IMR-90 (cell line): ENCODE results near the gene WDR54. TPM values are rescaled to one million over a fixed set of nuclear protein-coding genes. Genes with fewer than 3 reads are reported as not detected.

ENCODE experiments used
- ATAC-seq: fragments of 200-7000 bp; cut with Tn5 transposase; 2 replicates; pipeline ENCODE4 v1.9.1; 2020; ENCODE audit warnings: low read depth, mild to moderate bottlenecking, moderate library complexity
- BruUV-seq: library from RNA; stranded (reverse); fragments of 400-500 nt; replicated peaks from 2 replicates; lab custom pipeline; 2021; lab: Mats Ljungman, UMichigan
- CTCF ChIA-PET: fragments of 300-600 bp; formaldehyde crosslinking; extraction: SDS; loops from one replicate; lab custom pipeline; 2021; ENCODE audit warnings: antibody characterized with exemption; lab: Yijun Ruan, JAX
- POLR2A ChIA-PET: fragments of 300-600 bp; sonication (Branson Sonifier 250); formaldehyde crosslinking; loops from one replicate; lab custom pipeline; 2022; ENCODE audit warnings: antibody characterized with exemption; ENCODE audit not compliant: unreplicated experiment; lab: Charles Lee
- DNase-seq: peaks from one replicate; pipeline ENCODE4 v3.0.0; 2013
- H2AFZ ChIP-seq: replicated peaks from 2 replicates; pipeline ENCODE3; 2013; ENCODE audit warnings: low read length, mild to moderate bottlenecking; ENCODE audit not compliant: poor library complexity
- H2AK5ac ChIP-seq: 2 replicates; pipeline ENCODE4 v1.6.1; 2013; ENCODE audit warnings: low read depth, low read length, inconsistent platforms
- H2AK9ac ChIP-seq: replicated peaks from 2 replicates; pipeline ENCODE3; 2013; ENCODE audit warnings: mild to moderate bottlenecking, low read depth, low read length, moderate library complexity; ENCODE audit not compliant: poor library complexity
- H2BK120ac ChIP-seq: 2 replicates; pipeline ENCODE4 v1.6.1; 2013; ENCODE audit warnings: low read depth, low read length, inconsistent platforms
- H2BK15ac ChIP-seq: 3 replicates; pipeline ENCODE4 v1.6.1; 2013; ENCODE audit warnings: low read depth, low read length, inconsistent platforms
- H2BK20ac ChIP-seq: 2 replicates; pipeline ENCODE4 v1.6.1; 2013; ENCODE audit warnings: low read depth, mild to moderate bottlenecking, inconsistent platforms, low read length, moderate library complexity
- H2BK5ac ChIP-seq: 2 replicates; pipeline ENCODE4 v1.6.1; 2013; ENCODE audit warnings: mild to moderate bottlenecking, low read depth, low read length, inconsistent platforms; ENCODE audit not compliant: poor library complexity, severe bottlenecking
- H3K14ac ChIP-seq: replicated peaks from 2 replicates; pipeline ENCODE4 v1.6.1; 2013; ENCODE audit warnings: low read depth, low read length, inconsistent platforms
- H3K18ac ChIP-seq: 2 replicates; pipeline ENCODE4 v1.6.1; 2013; ENCODE audit warnings: low read depth, low read length, control low read depth
- H3K23ac ChIP-seq: 2 replicates; pipeline ENCODE4 v1.6.1; 2013; ENCODE audit warnings: low read depth, low read length, inconsistent platforms
- H3K27ac ChIP-seq: 2 replicates; pipeline ENCODE4 v1.5.1; 2013; ENCODE audit warnings: mild to moderate bottlenecking, control low read depth, low read length; ENCODE audit not compliant: insufficient read depth
- H3K27me3 ChIP-seq: 2 replicates; pipeline ENCODE4 v1.6.1; 2013; ENCODE audit warnings: low read length; ENCODE audit not compliant: control insufficient read depth, insufficient read depth
- H3K36me3 ChIP-seq: 2 replicates; pipeline ENCODE4 v1.6.1; 2013; ENCODE audit warnings: low read length, mixed read lengths; ENCODE audit not compliant: control insufficient read depth, insufficient read depth
- H3K4ac ChIP-seq: 2 replicates; pipeline ENCODE4 v1.6.1; 2013; ENCODE audit warnings: low read depth, low read length, inconsistent platforms
- H3K4me1 ChIP-seq: 2 replicates; pipeline ENCODE4 v1.6.1; 2013; ENCODE audit warnings: low read length, mixed read lengths; ENCODE audit not compliant: control insufficient read depth, insufficient read depth
- H3K4me2 ChIP-seq: 2 replicates; pipeline ENCODE4 v1.6.1; 2013; ENCODE audit warnings: low read depth, mild to moderate bottlenecking, control low read depth, low read length, moderate library complexity
- H3K4me3 ChIP-seq: 2 replicates; pipeline ENCODE4 v1.5.1; 2013; ENCODE audit warnings: low read depth, mild to moderate bottlenecking, control low read depth, low read length, moderate library complexity; ENCODE audit not compliant: insufficient read depth
- H3K56ac ChIP-seq: 2 replicates; pipeline ENCODE4 v1.6.1; 2013; ENCODE audit warnings: low read length, inconsistent platforms; ENCODE audit not compliant: insufficient read depth; ENCODE audit errors: extremely low read depth
- H3K79me1 ChIP-seq, 2 experiments: 2 replicates each; pipeline ENCODE4 v1.6.1; 2013; ENCODE audit warnings: low read length in 2 of 2, inconsistent platforms in 1 of 2, low read depth in 1 of 2
- H3K9ac ChIP-seq: 2 replicates; pipeline ENCODE4 v1.6.1; 2013; ENCODE audit warnings: low read depth, low read length, control low read depth
- H3K9me1 ChIP-seq: 2 replicates; pipeline ENCODE4 v1.6.1; 2013; ENCODE audit warnings: low read length, inconsistent platforms; ENCODE audit not compliant: insufficient read depth
- H3K9me3 ChIP-seq: 2 replicates; pipeline ENCODE4 v1.6.1; 2013; ENCODE audit warnings: low read length; ENCODE audit not compliant: control insufficient read depth, insufficient read depth
- H4K20me1 ChIP-seq: 2 replicates; pipeline ENCODE4 v1.6.1; 2013; ENCODE audit warnings: low read length, inconsistent platforms; ENCODE audit not compliant: insufficient read depth
- H4K5ac ChIP-seq: 2 replicates; pipeline ENCODE4 v1.6.1; 2013; ENCODE audit warnings: mild to moderate bottlenecking, low read depth, low read length, control low read depth
- H4K8ac ChIP-seq, 2 experiments: 2 replicates each; pipeline ENCODE4 v1.6.1; 2013; ENCODE audit warnings: low read depth in 2 of 2, low read length in 2 of 2, control low read depth in 1 of 2, inconsistent platforms in 1 of 2
- H4K91ac ChIP-seq: 2 replicates; pipeline ENCODE4 v1.6.1; 2013; ENCODE audit warnings: low read depth, low read length, inconsistent platforms; ENCODE audit not compliant: insufficient read depth
- BHLHE40 ChIP-seq: fragments of 150-350 bp; IDR thresholded peaks from 2 replicates; pipeline ENCODE4 v1.6.1; 2016; ENCODE audit warnings: mild to moderate bottlenecking, low read depth, low read length
- CEBPB ChIP-seq: IDR thresholded peaks from 2 replicates; pipeline ENCODE4 v1.6.1; 2012; ENCODE audit warnings: low read depth, low read length, improper control_type of control experiment
- CHD1 ChIP-seq: IDR thresholded peaks from 2 replicates; pipeline ENCODE4 v1.6.1; 2012; ENCODE audit warnings: low read depth, low read length, improper control_type of control experiment
- FOS ChIP-seq: fragments of 150-350 bp; IDR thresholded peaks from 2 replicates; pipeline ENCODE4 v1.6.1; 2016; ENCODE audit warnings: low read depth, low read length
- MAFK ChIP-seq: IDR thresholded peaks from 2 replicates; pipeline ENCODE4 v1.6.1; 2012; ENCODE audit warnings: low read depth, low read length, improper control_type of control experiment
- MAZ ChIP-seq: IDR thresholded peaks from 2 replicates; pipeline ENCODE4 v1.6.1; 2012; ENCODE audit warnings: low read depth, mild to moderate bottlenecking, low read length, improper control_type of control experiment, moderate library complexity, borderline replicate concordance
- MXI1 ChIP-seq: IDR thresholded peaks from 2 replicates; pipeline ENCODE4 v1.6.1; 2012; ENCODE audit warnings: low read depth, mild to moderate bottlenecking, low read length, moderate library complexity, borderline replicate concordance
- NFE2L2 ChIP-seq: fragments of 150-350 bp; IDR thresholded peaks from 2 replicates; pipeline ENCODE4 v1.6.1; 2016; ENCODE audit warnings: low read depth, mild to moderate bottlenecking, low read length
- POLR2A ChIP-seq: IDR thresholded peaks from 2 replicates; pipeline ENCODE4 v1.6.1; 2012; ENCODE audit warnings: mild to moderate bottlenecking, low read depth, low read length
- RAD21 ChIP-seq: IDR thresholded peaks from 2 replicates; pipeline ENCODE4 v1.6.1; 2012; ENCODE audit warnings: low read length, improper control_type of control experiment
- RCOR1 ChIP-seq: IDR thresholded peaks from 2 replicates; pipeline ENCODE4 v1.6.1; 2012; ENCODE audit warnings: mild to moderate bottlenecking, low read length, improper control_type of control experiment; ENCODE audit not compliant: insufficient replicate concordance
- RFX5 ChIP-seq: IDR thresholded peaks from 2 replicates; pipeline ENCODE4 v1.8.0; 2012; ENCODE audit warnings: low read depth, mild to moderate bottlenecking, low read length, moderate library complexity
- SMC3 ChIP-seq: fragments of 150-350 bp; IDR thresholded peaks from 2 replicates; pipeline ENCODE4 v1.6.1; 2016; ENCODE audit warnings: low read depth, mild to moderate bottlenecking, antibody characterized with exemption, low read length, moderate library complexity
- WGBS, 2 experiments: methylation state at CpG; one replicate each; pipeline versions ENCODE4 v1.1.5 to v1.1.7; 2013; ENCODE audit warnings: missing lambda C conversion rate in 2 of 2; ENCODE audit not compliant: insufficient read length in 1 of 2; ENCODE audit errors: extremely low coverage in 2 of 2; 5-methylcytosine and 5-hydroxymethylcytosine counted together
- dilution Hi-C: fragments of 300-500 bp; cut with HindIII; formaldehyde crosslinking; loops from one replicate; pipeline ENCODE4 v1.14.3; 2018; ENCODE audit warnings: low sequenced_read_pairs; ENCODE audit not compliant: unreplicated experiment
- in situ Hi-C: fragments of 300-500 bp; cut with MboI; formaldehyde crosslinking; loops from 3 replicates; pipeline ENCODE4 v1.14.3; 2019; ENCODE audit warnings: low sequenced_read_pairs, inconsistent platforms, mixed read lengths
- intact Hi-C: fragments of 100-400 bp; cut with micrococcal nuclease; formaldehyde crosslinking; loops from 2 replicates; pipeline ENCODE4 v1.10.0; 2022
- polyA plus RNA-seq, 3 experiments: library from polyadenylated mRNA; depleted of rRNA; stranded (reverse); fragments of >200 nt; gene quantifications; 2 replicates each; pipeline ENCODE4 v1.2.3, GENCODE V29; 2012; ENCODE audit warnings: low replicate concordance in 1 of 3
- total RNA-seq: library from RNA; depleted of rRNA; stranded (reverse); fragments of >200 nt; gene quantifications from 2 replicates; pipeline ENCODE4 v1.2.3, GENCODE V29; 2012
- TF ChIP-seq, protein P1 (sequence below): fragments of 150-350 bp; IDR thresholded peaks from 2 replicates; pipeline ENCODE4 v1.6.1; 2017; ENCODE audit warnings: mild to moderate bottlenecking, antibody characterized with exemption, low read length, low read depth
- TF ChIP-seq, protein P2 (sequence below): conservative IDR thresholded peaks from 2 replicates; pipeline ENCODE4 v1.5.1; 2012; ENCODE audit warnings: mild to moderate bottlenecking, low read depth, low read length, improper control_type of control experiment

WDR54 gene
- total and polyA plus RNA-seq, 2 of the 4 experiments (the other 2 are of a cell fraction), result 47.9 to 57.2 TPM

DNA sequence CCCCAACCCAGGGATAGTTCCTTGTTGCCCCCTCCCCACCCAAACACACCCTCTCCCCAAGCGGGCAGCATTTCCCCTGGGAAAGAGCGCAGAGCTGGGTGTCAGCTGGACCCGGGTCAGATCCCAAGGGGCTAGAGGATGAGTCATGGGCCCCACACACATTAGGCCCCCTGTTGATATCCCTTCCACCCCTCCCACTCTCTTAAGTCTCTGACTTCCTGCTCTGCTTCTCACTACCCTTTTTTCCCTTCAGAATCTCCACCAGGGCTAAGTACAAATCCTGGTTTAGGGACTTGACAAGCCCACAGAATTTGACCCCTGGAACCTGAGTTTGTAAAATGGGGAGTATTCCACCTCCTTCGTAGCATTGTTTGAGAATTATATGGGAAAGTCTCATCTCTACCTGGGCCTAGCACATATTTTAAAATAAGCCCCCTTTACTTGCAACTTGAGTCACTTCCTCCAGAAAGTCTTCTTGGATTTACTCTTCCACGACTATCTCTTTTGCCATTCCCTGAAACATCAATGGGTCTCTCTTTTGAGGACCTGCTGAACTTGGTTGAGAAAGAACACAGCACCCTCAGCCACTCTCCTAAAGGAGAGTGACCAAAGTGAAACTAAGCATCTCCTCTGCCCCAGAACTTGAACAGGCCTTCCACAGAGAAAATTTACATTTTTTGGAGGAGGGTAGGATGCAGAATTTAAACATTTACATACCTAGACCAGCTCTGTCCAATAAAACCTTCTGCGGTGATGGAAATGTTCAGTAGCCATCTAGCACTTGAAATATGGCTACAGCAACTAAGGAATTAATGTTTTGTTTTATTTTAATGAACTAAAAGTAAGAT, 15.5 kb downstream of the WDR54 start:
- ATAC-seq, result no peak
- TF ChIP-seq MAZ, result no peak
- no peak for TF ChIP-seq MAFK
- no peak for TF ChIP-seq RCOR1
- no peak for TF ChIP-seq BHLHE40
- no peak for TF ChIP-seq FOS
- TF ChIP-seq, protein P1, sequence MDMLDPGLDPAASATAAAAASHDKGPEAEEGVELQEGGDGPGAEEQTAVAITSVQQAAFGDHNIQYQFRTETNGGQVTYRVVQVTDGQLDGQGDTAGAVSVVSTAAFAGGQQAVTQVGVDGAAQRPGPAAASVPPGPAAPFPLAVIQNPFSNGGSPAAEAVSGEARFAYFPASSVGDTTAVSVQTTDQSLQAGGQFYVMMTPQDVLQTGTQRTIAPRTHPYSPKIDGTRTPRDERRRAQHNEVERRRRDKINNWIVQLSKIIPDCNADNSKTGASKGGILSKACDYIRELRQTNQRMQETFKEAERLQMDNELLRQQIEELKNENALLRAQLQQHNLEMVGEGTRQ, result no peak
- no peak for TF ChIP-seq POLR2A
- no peak for TF ChIP-seq MXI1
- TF ChIP-seq CEBPB, result no peak
- no peak for TF ChIP-seq RAD21
- TF ChIP-seq NFE2L2, result no peak
- no peak for TF ChIP-seq RFX5
- no peak for TF ChIP-seq SMC3
- TF ChIP-seq, protein P2, sequence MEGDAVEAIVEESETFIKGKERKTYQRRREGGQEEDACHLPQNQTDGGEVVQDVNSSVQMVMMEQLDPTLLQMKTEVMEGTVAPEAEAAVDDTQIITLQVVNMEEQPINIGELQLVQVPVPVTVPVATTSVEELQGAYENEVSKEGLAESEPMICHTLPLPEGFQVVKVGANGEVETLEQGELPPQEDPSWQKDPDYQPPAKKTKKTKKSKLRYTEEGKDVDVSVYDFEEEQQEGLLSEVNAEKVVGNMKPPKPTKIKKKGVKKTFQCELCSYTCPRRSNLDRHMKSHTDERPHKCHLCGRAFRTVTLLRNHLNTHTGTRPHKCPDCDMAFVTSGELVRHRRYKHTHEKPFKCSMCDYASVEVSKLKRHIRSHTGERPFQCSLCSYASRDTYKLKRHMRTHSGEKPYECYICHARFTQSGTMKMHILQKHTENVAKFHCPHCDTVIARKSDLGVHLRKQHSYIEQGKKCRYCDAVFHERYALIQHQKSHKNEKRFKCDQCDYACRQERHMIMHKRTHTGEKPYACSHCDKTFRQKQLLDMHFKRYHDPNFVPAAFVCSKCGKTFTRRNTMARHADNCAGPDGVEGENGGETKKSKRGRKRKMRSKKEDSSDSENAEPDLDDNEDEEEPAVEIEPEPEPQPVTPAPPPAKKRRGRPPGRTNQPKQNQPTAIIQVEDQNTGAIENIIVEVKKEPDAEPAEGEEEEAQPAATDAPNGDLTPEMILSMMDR, result no peak
- TF ChIP-seq CHD1, result no peak

More for the DNA sequence above, 15.5 kb downstream of the WDR54 start:
- Histone ChIP-seq H2AK5ac (no peak overlapping the region), H3K9ac (no peak overlapping the region), H2BK20ac (no peak overlapping the region), H3K9me1 (peaks cover 21% of the 10 kb centered on the region), H3K27me3 (no peaks in the 10 kb centered on the region), H3K79me1 (peaks cover 23 to 52% of the 10 kb centered on the region in 2 experiments), H2AFZ (no peak overlapping the region), H3K36me3 (peaks cover 4% of the 10 kb centered on the region), H3K14ac (0 out of 2 replicates have a peak overlapping the region, but pooled peaks have one; percentile 7), H2BK5ac (no peak overlapping the region), H2AK9ac (no peak overlapping the region), H3K4me1 (peaks cover 23% of the 10 kb centered on the region), H3K9me3 (no peaks in the 10 kb centered on the region), H3K4me3 (no peak overlapping the region), H4K20me1 (0 out of 2 replicates have a peak, but pooled peaks cover 3% of the 10 kb centered on the region), H3K23ac (no peak overlapping the region), H4K5ac (no peak overlapping the region), H3K27ac (no peak overlapping the region), H3K4ac (peak overlapping the region; percentile 5; the same call in 1 of the 2 replicates), H4K91ac (no peak overlapping the region), H3K56ac (no peak overlapping the region), H4K8ac (no peak overlapping the region), H3K18ac (no peak overlapping the region), H3K4me2 (peak overlapping the region; percentile 55), H2BK120ac (no peak overlapping the region), H2BK15ac (no peak overlapping the region)
- DNase-seq, result no peak
- intact Hi-C loops (no loop called here), dilution Hi-C loops (no loop called here), in situ Hi-C loops (no loop called here)
- POLR2A ChIA-PET, result no interaction called here
- WGBS, 2 experiments, result 52% methylated on average over 3 of the region's 6 CpGs; no CpG with 5 or more reads in 1 of the 2 experiments
- CTCF ChIA-PET, result no interaction called here
- BruUV-seq, result no TSS peak
